Tibial nerve (tissue), 4 donors: ENCODE results near the gene FOXI1.

Experiments
- EP300 ChIP-seq, 2 donors: sonication (generic); formaldehyde crosslinking; IDR thresholded peaks; one replicate each; pipeline ENCODE4 v1.6.1; 2017; ENCODE audit warnings: antibody characterized with exemption in 2 of 2, mild to moderate bottlenecking in 1 of 2
- POLR2A ChIP-seq, 2 donors: fragments of 450-650 bp; IDR thresholded peaks; one replicate each; pipeline ENCODE4 v1.6.1; 2017; ENCODE audit warnings: antibody characterized with exemption in 2 of 2, mild to moderate bottlenecking in 2 of 2, moderate library complexity in 2 of 2
- TF ChIP-seq, protein P1 (sequence below), 5 experiments: fragments of 200-600 bp in 3 of 5; fragments of 450-650 bp in 2 of 5; sonication (generic) in 3 of 5; IDR thresholded peaks; one replicate each; pipeline ENCODE4 v1.5.1; 2016 to 2019; ENCODE audit warnings: antibody characterized with exemption in 5 of 5, mild to moderate bottlenecking in 3 of 5, moderate library complexity in 2 of 5

DNA sequence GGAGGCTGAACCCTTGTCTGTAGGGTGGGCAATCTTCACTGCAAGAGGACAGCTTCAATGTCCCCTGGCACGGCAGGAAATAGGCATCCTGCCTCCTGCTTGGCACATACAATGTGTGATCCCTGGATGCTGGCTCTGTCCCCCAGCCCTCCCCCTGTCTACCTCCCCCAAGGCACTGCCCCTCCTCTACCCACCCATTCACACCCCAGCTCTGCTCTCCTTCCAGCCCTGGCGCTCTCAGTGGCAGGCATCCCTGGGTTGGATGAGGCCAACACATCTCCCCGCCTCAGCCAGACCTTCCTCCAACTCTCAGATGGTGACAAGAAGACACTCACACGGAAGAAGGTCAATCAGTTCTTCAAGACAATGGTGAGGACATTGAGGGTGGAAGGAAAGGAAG is 24.1 kb upstream of the FOXI1 start:
- TF ChIP-seq, protein P1, sequence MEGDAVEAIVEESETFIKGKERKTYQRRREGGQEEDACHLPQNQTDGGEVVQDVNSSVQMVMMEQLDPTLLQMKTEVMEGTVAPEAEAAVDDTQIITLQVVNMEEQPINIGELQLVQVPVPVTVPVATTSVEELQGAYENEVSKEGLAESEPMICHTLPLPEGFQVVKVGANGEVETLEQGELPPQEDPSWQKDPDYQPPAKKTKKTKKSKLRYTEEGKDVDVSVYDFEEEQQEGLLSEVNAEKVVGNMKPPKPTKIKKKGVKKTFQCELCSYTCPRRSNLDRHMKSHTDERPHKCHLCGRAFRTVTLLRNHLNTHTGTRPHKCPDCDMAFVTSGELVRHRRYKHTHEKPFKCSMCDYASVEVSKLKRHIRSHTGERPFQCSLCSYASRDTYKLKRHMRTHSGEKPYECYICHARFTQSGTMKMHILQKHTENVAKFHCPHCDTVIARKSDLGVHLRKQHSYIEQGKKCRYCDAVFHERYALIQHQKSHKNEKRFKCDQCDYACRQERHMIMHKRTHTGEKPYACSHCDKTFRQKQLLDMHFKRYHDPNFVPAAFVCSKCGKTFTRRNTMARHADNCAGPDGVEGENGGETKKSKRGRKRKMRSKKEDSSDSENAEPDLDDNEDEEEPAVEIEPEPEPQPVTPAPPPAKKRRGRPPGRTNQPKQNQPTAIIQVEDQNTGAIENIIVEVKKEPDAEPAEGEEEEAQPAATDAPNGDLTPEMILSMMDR (IDR thresholded peaks at IDR 0.05): no peak
- TF ChIP-seq POLR2A (IDR thresholded peaks at IDR 0.05): no peak
- no peak for TF ChIP-seq EP300 (IDR thresholded peaks at IDR 0.05)
